ENCODE data around the gene MT1X.
A peak's percentile ranks its signal among the peaks of the same experiment; 100 is the strongest.

The MT1X gene

DNA sequence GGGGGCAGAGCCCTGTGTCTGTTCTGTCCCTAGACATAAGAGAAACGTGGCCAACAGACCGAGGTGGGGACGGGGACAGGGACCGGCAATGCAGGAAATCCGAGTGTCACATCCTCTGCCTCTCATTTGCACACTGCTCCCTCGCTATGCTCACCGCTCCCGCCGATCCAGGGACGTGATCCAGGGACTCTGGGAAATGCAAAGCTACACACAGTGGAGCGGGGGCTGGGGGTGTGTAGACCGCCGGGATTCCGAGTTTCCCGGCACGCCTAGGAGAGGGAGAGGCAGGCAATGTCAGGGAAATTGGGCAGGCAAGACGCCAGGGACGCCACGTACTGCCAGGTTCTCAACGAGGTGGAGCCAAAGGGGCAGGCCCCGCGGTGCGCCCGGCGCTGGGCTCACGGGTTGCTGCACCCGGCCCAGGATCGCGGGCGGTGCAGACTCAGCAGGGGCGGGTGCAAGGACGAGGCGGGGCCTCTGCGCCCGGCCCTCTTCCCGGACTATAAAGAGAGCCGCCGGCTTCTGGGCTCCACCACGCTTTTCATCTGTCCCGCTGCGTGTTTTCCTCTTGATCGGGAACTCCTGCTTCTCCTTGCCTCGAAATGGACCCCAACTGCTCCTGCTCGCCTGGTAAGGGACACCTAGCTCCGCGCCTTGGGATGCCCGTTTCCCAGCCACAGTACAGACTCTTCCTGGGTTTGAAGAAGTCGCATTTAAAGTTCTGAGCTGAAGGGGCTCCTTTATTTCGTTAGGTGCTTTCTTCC is at the start of gene MT1X:
TSS of gene MT1X (plus strand) at position 532 of the 764 bp plus-strand sequence. CDS start at position 603, 71 bp downstream.
- DNase-seq (ENCODE audit: low spot score), result peak; percentile 88

DNA sequence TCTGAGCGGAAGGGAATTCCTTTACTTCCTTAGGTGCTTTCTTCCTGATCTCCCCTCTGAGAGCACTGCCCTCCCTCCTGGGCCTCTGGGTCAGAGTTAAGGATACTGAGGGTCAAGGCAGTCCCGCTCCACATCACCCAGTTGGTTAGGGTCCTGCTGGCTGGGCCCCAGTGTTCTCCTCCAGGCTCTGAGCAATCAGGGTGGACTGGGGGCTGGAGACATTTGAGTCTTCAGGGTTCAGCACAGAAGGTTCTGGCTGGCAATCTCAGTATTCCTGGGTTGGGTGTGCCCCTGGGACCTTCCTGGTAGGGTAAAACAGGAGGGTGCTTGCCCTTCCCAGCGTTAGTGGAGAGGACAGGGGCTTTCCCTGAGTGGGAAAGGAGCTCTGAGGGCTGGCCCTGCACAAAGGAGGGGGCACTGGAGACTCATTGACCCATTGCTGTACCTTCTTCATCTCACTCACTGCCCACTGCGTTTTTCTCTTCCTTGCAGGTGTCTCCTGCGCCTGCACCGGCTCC is 49.4 kb upstream of the MT1X start:
- no peak for DNase-seq (ENCODE audit: low spot score)

DNA sequence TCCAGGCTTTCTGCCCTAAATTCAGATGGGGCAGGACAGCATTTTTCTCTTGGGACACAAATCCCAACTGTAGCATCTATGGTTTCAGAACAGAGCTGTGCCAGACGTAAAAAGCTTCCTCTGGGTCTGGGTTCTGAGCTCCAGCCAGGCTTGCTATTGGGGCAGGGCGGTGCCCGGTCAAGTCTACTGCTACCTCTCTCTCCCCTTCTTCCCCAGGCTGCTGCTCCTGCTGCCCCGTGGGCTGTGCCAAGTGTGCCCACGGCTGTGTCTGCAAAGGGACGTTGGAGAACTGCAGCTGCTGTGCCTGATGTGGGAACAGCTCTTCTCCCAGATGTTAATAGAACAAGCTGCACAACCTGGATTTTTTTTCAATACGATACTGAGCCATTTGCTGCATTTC is 48.7 kb upstream of the MT1X start:
- DNase-seq (ENCODE audit: low spot score), result no peak

DNA sequence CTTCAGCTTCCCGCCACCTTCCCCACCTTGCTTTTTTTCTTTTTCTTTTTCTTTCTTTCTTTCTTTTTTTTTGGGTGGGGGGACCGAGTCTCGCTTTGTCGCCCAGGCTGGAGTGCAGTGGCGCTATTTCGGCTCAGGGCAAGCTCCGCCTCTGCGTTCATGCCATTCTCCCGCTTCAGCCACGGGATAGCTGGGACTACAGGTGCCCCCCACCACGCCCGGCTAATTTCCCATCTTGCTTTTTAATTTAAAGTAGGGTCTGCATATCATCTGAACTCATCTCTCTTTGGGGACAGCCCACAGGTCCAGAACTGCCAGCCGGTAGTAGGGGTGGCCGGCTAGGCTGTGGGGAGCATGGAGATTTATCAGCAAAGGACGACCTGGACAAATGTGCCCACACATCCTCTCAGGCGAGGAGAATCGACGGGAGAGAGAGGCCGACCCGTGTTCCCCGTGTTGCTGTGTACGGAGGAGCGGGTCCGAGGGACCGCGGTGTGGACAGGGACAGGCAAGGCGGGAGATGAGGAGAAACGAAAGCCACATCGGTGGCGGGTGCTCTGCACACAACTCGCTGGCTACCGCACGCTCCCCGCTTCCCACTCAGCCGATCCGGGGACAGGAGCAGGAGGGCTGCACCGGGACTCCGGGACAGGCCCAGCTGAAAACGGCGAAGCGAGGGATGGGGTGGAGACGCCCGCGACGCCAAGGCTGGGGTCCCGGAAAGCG is 47.4 kb upstream of the MT1X start:
- DNase-seq (ENCODE audit: low spot score), result no peak

DNA sequence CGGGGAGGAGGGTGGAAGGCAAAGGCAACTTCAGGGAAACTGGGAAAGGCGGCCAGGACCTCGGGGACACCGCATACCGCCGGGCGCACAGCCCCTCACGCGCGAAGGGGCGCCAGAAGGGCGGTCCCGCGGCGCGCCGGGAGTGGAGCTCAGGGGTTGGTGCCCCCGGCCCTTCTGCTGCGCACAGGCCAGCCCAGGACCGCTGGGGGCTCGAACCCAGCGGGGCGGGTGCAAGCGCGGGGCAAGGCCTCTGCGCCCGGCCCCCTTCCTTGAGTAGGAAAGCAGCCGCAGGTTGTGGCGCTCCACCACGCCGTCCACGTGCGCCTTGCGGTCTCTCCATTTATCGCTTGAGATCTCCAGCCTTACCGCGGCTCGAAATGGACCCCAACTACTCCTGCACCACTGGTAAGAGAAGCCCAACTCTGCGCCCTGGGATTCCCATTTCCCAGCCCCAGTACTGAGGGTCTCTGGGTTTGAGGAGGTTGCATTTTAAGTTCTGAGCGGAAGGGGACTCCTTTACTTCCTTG is 46.8 kb upstream of the MT1X start:
- no peak for DNase-seq (ENCODE audit: low spot score)

DNA sequence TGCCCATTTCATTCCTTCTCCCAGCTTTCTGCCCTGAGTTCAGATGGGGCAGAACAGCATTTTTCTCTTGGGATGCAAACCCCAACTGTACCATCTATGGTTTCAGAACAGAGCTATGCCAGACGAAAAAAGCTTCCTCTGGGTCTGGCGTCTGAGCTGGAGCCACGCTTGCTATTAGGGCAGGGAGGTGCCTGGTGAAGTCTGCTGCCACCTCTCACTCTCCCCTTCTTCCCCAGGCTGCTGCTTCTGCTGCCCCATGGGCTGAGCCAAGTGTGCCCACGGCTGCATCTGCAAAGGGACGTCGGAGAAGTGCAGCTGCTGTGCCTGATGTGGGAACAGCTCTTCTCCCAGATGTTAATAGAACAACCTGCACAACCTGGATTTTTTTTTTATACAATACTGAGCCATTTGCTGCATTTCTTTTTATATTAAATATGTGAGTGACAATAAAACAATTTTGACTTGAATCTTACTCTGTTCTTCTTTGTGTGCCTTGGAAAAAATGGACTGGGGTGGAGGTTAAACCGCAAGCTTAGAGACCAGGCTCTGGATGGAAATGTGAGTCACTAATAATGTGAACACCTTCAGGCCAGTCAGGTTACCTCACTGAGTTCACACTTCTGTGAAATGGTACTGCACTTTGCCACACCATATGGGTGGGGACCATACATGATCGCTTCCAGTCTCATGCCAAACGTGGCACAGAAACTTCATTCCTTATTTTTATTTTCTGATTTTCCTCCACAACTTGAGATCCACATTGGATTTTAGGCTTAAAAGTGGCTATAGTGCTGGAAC is 45.5 kb upstream of the MT1X start:
- DNase-seq (ENCODE audit: low spot score), result no peak

DNA sequence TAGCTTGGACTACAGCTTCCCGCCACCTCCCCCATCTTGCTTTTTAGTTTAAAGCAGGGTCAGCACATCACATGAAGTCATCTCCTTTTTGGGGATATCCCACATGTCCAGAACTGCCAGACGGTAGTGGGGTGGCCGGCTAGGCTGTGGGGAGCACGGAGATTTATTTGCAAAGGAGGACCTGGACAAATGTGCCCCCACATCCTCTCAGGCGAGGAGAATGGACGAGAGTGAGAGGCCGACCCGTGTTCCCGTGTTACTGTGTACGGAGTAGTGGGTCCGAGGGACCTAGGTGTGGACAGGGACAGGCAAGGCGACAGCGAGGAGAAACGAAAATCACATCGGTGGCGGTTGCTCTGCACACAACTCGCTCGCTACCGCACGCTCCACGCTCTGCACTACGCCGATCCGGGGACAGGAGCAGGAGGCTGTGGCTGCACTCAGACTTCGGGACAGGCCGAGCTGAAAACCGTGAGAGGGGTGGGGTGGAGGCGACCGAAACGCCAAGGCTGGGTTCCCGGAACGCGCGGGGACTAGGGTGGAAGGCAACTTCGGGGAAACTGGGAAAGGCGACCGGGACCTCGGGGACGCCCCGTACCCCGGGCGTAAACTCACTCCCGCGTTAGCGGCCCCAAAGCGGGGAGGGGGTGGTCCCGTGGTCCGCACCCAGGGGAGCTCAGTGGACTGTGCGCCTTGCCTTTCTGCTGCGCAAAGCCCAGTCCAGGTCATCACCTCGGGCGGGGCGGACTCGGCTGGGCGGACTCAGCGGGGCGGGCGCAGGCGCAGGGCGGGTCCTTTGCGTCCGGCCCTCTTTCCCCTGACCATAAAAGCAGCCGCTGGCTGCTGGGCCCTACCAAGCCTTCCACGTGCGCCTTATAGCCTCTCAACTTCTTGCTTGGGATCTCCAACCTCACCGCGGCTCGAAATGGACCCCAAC is 44.2 kb upstream of the MT1X start, which contains the start of gene MT1A:
TSS of gene MT1A (plus strand) at position 853 of the 937 bp plus-strand sequence. CDS start at position 926, 73 bp downstream.
- DNase-seq (ENCODE audit: low spot score), result no peak

DNA sequence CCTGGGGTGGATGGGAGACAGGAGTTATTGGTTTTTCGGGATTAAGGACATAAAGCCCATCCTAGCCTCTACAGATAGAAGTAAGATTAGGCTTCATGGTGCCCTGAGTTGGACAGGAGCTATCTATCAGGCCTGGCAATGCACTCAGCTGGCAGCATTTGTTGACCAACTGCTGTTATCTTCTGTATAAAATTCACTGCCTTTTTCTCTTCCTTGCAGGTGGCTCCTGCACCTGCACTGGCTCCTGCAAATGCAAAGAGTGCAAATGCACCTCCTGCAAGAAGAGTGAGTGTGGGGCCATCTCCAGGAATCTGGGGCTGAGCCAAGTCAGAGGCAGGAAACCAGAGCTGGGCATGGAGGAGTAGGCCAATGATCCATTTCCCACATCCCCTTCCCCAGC is 43.2 kb upstream of the MT1X start:
- DNase-seq (ENCODE audit: low spot score), result no peak

DNA sequence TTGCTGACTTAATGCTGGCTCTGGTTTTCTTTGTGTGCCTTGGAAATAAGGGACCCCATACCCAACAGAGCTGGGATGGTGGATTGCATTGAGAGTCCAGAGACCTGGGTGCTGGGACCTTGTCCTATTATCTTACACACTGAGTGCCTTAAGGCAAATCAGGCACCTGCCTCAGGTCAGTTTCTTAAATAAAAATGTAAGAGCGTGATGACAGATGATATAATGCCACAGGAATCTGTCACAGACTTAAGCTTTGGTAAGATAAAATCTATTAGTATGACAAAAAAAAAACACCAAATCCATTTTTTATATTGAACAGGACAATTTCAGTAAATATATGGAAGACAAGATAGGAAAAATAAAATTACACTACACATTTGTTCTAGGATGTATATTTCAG is 42.2 kb upstream of the MT1X start:
- DNase-seq (ENCODE audit: low spot score), result no peak

DNA sequence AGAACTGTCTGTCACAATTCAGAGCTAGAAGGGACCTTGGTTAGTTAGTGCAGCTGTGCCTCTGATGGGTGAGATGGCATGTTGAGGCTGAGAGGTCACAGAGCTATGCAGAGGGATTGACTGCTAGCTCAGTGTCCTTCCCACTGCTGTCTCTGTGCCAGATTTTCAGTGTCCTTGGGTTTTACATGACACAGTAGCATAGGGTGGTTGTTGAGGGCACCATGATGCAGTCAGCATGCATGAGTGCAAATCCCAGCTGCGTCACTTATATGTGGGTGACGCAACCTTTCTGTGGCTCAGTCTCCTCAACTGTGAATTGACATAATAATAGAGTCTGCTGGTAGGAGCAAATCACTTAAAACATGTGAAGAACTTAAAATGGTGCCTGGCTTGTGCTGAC is 41.1 kb upstream of the MT1X start:
- no peak for DNase-seq (ENCODE audit: low spot score)

DNA sequence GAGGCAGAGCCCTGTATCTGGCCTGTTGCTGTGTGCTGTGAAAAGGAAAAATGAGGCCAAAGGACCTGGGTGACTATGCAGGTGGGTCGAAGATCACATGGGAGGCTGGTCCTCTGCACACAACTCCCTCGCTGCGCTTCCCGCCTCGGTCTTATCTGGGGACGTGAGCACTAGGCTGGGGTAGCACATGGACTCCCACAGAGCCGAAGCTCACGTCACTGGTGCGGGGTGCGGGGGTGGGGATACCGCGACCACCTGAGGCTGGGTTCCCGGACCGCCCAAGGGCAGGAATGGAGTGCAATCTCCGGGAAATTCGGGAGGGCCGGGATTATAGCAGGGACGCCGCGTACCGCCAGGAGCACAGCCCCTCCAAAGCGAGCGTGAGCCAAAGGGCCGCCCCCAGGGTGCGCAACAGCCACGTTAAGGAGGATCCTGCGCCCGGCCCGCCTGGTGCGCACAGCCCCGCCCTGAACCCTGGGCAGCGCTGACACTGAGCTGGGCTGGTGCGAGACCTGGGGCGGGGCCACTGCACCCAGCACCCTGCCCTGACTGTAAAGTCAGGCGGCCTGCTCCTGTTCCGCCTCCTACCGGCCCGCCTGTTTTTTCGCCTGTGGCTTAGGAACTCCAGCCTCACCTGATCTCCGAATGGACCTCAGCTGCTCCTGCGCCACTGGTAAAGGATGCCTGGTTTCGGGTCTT is 39.0 kb upstream of the MT1X start:
- no peak for DNase-seq (ENCODE audit: low spot score)

DNA sequence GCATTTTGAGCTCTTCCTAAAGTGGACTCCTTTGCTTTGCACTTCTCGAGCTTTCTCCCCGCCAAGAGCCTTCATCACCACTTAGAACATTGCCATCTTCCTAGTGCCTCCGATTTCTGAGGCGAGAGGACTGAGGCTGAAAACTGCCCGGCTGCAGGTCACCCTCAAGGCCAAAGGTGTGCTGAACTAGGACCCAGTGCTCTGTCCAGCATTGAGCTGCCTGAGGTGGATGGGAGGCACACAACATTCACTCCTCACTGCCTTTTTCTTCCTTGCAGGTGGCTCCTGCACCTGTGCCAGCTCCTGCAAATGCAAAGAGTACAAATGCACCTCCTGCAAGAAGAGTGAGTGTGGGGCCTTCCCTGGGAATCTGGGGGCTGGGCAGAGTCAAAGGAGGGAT is 38.4 kb upstream of the MT1X start:
- DNase-seq (ENCODE audit: low spot score), result no peak

DNA sequence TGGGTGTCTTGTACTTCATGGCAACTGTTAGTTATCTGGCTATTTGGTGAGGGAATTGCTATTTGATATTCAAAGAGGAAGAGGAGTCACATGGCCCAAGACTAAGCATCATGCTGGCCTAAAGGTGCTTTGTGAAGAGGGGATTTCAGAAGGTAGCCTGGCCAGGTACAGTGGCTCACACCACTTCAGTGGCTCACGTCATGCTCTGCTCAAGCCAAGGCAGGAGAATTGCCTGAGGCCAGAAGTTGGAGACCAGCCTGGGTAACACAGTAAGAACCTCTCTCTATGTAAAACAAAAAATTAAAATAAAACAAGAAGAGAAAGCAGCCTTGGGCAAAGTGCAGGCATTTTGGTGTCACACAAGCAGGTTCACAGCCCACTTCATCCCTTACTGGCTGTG is 37.0 kb upstream of the MT1X start:
- no peak for DNase-seq (ENCODE audit: low spot score)

DNA sequence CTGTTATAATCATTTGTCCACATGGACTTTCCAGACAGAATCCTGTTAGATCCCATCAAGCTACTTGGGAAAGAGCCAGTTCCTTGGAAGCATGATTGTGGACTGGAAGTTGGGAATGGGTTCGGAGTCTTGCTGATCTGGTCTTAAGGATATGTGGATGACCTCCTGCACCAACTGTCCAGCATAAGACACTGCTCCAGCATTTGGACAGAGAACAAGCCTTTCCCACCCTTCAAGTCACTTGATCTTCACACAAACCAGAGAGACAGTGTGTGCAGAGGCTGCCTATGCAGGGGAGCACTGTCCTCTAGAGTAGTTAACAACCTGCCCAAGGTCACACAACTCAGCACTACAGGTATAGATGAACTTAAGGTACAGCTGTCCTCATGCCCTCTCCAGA is 36.4 kb upstream of the MT1X start:
- no peak for DNase-seq (ENCODE audit: low spot score)

DNA sequence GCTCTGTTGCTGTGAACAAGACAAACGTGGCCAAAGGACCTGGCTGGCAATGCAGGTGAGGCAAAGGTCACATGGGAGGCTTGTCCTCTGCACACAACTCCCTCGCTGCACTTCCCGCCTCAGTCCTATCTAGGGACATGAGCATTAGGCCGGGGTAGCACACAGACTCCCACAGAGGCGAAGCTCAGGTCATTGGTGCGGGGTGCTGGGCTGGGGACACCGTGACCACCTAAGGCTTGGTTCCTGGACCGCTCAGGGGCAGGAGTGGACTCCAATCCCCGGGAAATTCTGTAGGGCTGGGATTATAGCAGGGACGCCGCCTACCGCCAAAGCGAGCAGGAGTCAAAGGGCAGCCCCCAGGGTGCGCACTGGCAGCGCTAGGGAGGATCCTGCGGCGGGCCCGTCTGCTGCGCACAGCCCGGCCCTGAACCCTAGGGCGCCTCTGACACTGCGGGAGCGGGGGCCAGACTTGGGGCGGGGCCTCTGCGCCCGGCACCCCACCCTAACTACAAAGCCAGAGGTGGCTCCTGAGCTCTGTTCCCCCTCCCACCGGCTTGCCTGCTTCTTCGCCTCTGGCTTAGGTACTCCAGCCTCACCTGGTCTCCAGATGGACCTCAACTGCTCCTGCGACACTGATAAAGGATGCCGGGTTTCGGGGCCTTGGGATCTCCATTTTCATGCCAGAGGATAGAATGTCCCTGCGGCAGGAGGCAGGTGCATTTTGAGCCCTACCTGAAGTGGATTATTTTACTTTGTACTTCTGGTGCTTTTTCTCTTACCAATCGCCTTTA is 34.4 kb upstream of the MT1X start:
- no peak for DNase-seq (ENCODE audit: low spot score)

DNA sequence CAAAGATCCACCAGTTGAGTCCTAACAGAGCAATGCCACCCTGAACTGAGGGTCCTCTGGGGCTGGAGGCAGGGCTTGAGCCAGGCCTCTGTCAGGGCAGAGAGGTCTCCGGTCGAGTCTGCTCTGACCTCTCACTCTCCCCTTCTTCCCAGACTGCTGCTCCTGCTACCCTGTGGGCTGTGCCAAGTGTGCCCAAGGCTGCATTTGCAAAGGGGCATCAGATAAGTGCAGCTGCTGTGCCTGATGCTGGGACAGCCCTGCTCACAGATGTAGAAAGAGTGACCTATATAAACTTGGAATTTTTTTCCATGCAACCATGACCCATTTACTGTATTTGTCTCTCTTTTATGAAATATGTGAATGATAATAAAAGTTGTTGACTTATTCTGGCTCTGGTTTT is 33.0 kb upstream of the MT1X start:
- no peak for DNase-seq (ENCODE audit: low spot score)

DNA sequence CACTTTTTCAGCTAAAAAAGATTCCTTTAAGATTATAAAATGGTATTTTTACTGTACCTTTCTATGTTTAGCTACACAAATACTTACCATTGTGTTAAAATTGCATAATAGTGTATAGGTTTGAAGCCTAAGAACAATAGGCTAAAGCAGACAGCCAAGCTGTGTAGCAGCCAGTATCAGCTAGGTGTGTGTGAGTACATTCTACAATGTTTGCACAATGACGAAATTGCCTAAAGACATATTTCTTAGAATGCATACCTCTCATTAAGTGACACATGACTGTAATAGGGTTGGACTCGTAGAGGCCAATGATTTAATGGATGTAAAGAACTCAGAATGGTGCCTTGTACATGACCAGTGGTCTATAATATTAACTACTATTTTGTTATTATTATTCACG is 32.5 kb upstream of the MT1X start:
- no peak for DNase-seq (ENCODE audit: low spot score)

DNA sequence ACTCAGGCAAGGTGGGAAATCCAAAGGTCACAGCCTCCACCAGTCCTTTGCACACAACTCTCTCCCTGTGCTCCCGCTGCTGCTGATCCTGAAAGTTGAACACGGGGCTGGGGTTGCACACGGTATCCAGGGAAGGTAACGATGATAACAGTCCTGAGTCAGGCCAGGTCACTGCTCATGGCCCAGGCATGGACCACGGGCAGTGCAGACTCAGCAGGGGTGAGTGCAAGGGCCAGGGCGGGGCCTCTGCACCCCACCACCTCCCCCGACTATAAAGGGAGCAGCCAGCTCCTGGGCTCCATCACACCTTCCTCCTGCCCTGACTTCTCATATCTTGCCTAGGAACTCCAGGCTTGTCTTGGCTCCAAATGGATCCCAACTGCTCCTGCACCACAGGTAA is 30.7 kb upstream of the MT1X start, which contains the start of gene MT1B:
TSS of gene MT1B (plus strand) at position 301 of the 400 bp plus-strand sequence. CDS start at position 369, 68 bp downstream.
- DNase-seq (ENCODE audit: low spot score), result no peak

DNA sequence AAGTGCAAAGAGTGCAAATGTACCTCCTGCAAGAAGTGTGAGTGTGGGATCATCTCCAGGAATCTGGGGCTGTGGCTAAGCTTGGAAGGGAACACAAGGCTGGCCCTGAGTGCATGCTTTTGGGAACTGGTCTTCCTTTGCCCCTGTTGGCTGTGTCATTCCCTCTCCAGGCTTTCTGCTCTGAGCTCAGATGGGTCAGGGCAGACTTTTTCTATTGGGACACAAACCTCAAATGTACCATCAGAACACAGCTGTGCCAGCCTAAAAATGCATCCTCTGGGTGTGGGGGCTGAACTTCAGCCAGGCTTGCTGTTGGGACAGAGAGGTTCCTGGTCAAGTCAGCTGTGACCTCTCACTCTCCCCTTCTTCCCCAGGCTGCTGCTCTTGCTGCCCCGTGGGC is 29.7 kb upstream of the MT1X start:
- DNase-seq (ENCODE audit: low spot score), result no peak

DNA sequence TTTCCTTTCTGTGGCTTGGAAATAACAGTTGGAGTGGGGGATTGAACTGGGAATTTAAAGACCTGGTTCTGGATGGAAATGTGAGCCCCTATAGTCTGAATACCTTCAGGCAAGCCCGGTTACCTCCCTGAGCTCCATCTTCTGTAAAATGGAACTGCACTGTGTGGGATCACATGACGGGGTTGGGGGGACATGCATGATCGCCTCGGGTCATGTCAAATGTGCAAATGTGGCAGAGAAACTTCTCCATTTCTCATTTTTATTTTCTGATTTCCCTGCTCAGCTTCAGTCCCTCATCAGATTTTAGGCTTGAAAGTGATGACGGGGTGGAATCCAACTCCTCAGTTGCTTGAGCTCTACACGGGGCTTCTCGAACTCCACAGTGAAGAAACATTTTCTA is 29.1 kb upstream of the MT1X start:
- no peak for DNase-seq (ENCODE audit: low spot score)

Data from kidney capillary endothelial cell (primary cell).